Measurements from ENCODE around the gene GUCY1B1. TPM values are rescaled to one million over a fixed set of nuclear protein-coding genes. Genes with fewer than 3 reads are reported as not detected.

GUCY1B1 gene
- total RNA-seq: 0.81 and 2.2 TPM in 2 replicates

GRCh38 chr4:155758481-155759371 is at the start of gene GUCY1B1:
Gene GUCY1B1, plus strand, starts transcription at chr4:155759021. Its CDS starts 120 bp downstream, at chr4:155759141.

Other genes starting within 250 kb of the GUCY1B1 start
- gene GUCY1A1, start 92.2 kb upstream of the GUCY1B1 start, total RNA-seq: 0.27 and 0.56 TPM in 2 replicates
- gene ASIC5, start 107.3 kb downstream of the GUCY1B1 start, total RNA-seq: not detected in 2 replicates
- gene TDO2, start 144.7 kb downstream of the GUCY1B1 start, total RNA-seq: not detected in 2 replicates
- gene CTSO, start 194.8 kb downstream of the GUCY1B1 start, total RNA-seq: 3.6 and 5.7 TPM in 2 replicates

Data from endothelial cell of coronary artery (primary cell).